Measurements from ENCODE around the gene SCTR. TPM values are rescaled to one million over a fixed set of nuclear protein-coding genes. Genes with fewer than 3 reads are reported as not detected.

The SCTR gene
- total RNA-seq, 1 donor from 2014 or later: not detected

DNA sequence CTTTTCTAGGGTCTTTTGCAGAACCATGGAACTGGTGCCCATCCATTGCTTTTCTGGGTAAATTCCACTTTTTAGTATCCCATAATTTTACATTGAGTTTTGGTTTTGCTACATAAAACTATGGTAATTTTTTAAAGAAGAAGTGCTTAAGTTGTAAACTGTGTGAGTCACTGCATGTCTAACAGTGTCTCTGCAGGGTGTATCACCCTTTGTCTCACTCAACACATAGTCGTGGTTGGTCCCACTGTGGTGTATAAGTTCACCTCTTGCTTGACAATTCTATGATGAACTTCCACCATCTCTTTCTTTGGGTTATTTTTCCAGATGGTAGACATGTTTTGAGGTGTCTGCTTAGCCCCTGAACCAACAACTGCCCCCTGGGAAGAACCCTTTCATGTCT, 10.5 kb downstream of the SCTR start:
- no peak overlapping the region for H3K4me3 Mint-ChIP-seq (ENCODE audit: unreplicated experiment)
- H3K4me1 Mint-ChIP-seq (ENCODE audit: unreplicated experiment): no peaks in the 10 kb centered on the region
- DNase-seq (ENCODE audit: extremely low spot score, unreplicated experiment): no peak
- no peak overlapping the region for H3K27ac Mint-ChIP-seq (ENCODE audit: unreplicated experiment)
- no peaks in the 10 kb centered on the region for H3K9me3 Mint-ChIP-seq (ENCODE audit: unreplicated experiment)
- peaks cover 13% of the 10 kb centered on the region for H3K27me3 Mint-ChIP-seq (ENCODE audit: unreplicated experiment)
- no peaks in the 10 kb centered on the region for H3K36me3 Mint-ChIP-seq (ENCODE audit: unreplicated experiment)
- TF ChIP-seq CTCF (IDR thresholded peaks at IDR 0.05): no peak

DNA sequence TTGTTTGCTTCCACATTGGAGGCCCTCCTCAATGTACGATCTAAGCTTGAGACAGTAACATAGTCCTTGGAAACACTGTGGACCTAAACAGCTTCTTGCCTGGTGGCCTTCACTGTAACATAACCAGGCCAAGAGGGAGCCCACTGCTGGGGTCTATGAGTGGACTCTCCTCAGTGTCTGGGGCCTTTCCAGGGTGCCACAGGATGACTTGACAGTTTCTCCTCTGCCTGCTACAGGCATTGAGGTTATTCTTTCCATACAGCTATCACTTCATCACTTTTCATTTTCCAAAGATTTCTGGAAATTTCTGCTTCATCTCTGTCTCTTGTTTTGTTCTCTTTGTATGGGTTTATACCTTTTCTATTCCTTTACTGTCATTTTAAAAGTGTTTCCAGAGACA, 11.3 kb downstream of the SCTR start:
- H3K4me1 Mint-ChIP-seq (ENCODE audit: unreplicated experiment): no peaks in the 10 kb centered on the region
- no peaks in the 10 kb centered on the region for H3K9me3 Mint-ChIP-seq (ENCODE audit: unreplicated experiment)
- peak; percentile 30 for DNase-seq (ENCODE audit: extremely low spot score, unreplicated experiment)
- no peaks in the 10 kb centered on the region for H3K36me3 Mint-ChIP-seq (ENCODE audit: unreplicated experiment)
- no peak overlapping the region for H3K4me3 Mint-ChIP-seq (ENCODE audit: unreplicated experiment)
- no peak for TF ChIP-seq CTCF (IDR thresholded peaks at IDR 0.05)
- H3K27ac Mint-ChIP-seq (ENCODE audit: unreplicated experiment): no peak overlapping the region
- peaks cover 13% of the 10 kb centered on the region for H3K27me3 Mint-ChIP-seq (ENCODE audit: unreplicated experiment)

DNA sequence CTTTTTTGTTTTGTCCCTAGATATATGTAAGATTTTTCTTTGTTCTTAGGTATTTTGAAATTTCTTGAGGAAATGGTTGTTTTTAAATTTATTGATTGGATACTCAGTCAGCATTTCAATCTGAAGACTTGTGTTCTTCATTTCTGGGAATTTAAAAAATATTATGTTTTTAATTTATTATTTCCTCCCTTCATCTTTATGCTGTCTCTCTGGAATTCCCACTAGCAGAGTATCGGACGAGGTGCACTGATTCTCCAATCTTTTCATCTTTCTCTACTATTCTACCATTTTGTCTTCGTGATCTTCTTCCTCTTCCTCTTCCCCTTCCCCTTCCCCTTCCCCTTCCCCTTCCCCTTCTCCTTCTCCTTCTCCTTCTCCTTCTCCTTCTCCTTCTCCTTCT, 12.3 kb downstream of the SCTR start:
- Mint-ChIP-seq H3K9me3 (ENCODE audit: unreplicated experiment) (no peaks in the 10 kb centered on the region), H3K27me3 (ENCODE audit: unreplicated experiment) (peaks cover 13% of the 10 kb centered on the region), H3K4me3 (ENCODE audit: unreplicated experiment) (no peak overlapping the region), H3K27ac (ENCODE audit: unreplicated experiment) (no peak overlapping the region), H3K36me3 (ENCODE audit: unreplicated experiment) (no peaks in the 10 kb centered on the region), H3K4me1 (ENCODE audit: unreplicated experiment) (no peaks in the 10 kb centered on the region)
- TF ChIP-seq CTCF (IDR thresholded peaks at IDR 0.05): no peak
- DNase-seq (ENCODE audit: extremely low spot score, unreplicated experiment): no peak

- H3K36me3 Mint-ChIP-seq (ENCODE audit: unreplicated experiment): no peaks in the 10 kb centered on the region
- H3K4me3 Mint-ChIP-seq (ENCODE audit: unreplicated experiment): no peak overlapping the region
- TF ChIP-seq CTCF (IDR thresholded peaks at IDR 0.05): no peak
- peak; percentile 42 for DNase-seq (ENCODE audit: extremely low spot score, unreplicated experiment)
- no peak overlapping the region for H3K27ac Mint-ChIP-seq (ENCODE audit: unreplicated experiment)
- no peaks in the 10 kb centered on the region for H3K9me3 Mint-ChIP-seq (ENCODE audit: unreplicated experiment)
- peaks cover 13% of the 10 kb centered on the region for H3K27me3 Mint-ChIP-seq (ENCODE audit: unreplicated experiment)
- H3K4me1 Mint-ChIP-seq (ENCODE audit: unreplicated experiment): no peaks in the 10 kb centered on the region
These were observed 15.5 kb downstream of the SCTR start for GRCh38 chr2:119508756-119509155.

DNA sequence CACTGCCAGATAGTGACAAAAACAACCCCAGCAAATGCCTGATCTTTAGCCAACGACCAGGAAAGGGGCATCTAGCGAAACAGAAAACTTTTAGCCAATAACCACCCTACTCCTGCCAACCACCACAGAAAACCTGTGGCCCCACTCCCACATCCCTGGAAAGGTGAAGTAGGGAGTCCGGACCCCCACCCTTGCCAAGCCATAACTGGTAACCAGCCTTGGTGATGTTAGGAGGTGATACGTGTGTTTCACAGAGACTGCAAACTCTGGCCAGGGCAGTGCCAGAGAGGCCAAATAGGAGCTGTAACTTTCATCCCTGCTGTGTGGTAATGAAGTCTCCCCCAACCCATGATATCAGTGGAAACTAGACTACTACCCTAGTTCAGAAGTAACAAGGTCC, 27.6 kb downstream of the SCTR start:
- Mint-ChIP-seq H3K4me3 (ENCODE audit: unreplicated experiment) (no peak overlapping the region), H3K27ac (ENCODE audit: unreplicated experiment) (no peak overlapping the region), H3K4me1 (ENCODE audit: unreplicated experiment) (peaks cover 9% of the 10 kb centered on the region), H3K36me3 (ENCODE audit: unreplicated experiment) (peaks cover 2% of the 10 kb centered on the region), H3K27me3 (ENCODE audit: unreplicated experiment) (peaks cover 44% of the 10 kb centered on the region), H3K9me3 (ENCODE audit: unreplicated experiment) (peaks cover 30% of the 10 kb centered on the region)
- no peak for TF ChIP-seq CTCF (IDR thresholded peaks at IDR 0.05)
- DNase-seq (ENCODE audit: extremely low spot score, unreplicated experiment): peak; percentile 66

Measured in osteocyte (in vitro differentiated cells).